Lung (tissue), 12 donors: Measurements from ENCODE around the gene PCSK6. TPM values are rescaled to one million over a fixed set of nuclear protein-coding genes. Genes with fewer than 3 reads are reported as not detected.

Experiments
- ATAC-seq: fragments of 200-7000 bp; cut with Tn5 transposase; one replicate; pipeline ENCODE4 v1.9.1; 2020; ENCODE audit warnings: moderate number of reproducible peaks; ENCODE audit not compliant: insufficient read depth, low FRiP score
- DNase-seq, 3 donors: peaks; one replicate each; pipeline ENCODE4 v3.0.0-alpha.2; 2013 to 2017
- H3K27ac ChIP-seq, 2 donors: one replicate each; pipeline ENCODE4 v1.5.1; 2013; ENCODE audit warnings: mild to moderate bottlenecking in 2 of 2, moderate library complexity in 2 of 2, control low read depth in 1 of 2, inconsistent platforms in 1 of 2, low read depth in 1 of 2, low read length in 1 of 2
- H3K27me3 ChIP-seq, 3 donors: one replicate each; pipeline ENCODE4 v1.5.1; 2013; ENCODE audit warnings: low read length in 2 of 3; ENCODE audit not compliant: control insufficient read depth in 3 of 3, insufficient read depth in 3 of 3
- H3K36me3 ChIP-seq, 4 donors: one replicate each; pipeline ENCODE4 v1.5.1; 2013; ENCODE audit warnings: low read length in 4 of 4, mild to moderate bottlenecking in 1 of 4, moderate library complexity in 1 of 4; ENCODE audit not compliant: control insufficient read depth in 4 of 4, insufficient read depth in 4 of 4
- H3K4me1 ChIP-seq, 5 donors: one replicate each; pipeline ENCODE4 v1.5.1; 2013; ENCODE audit warnings: low read length in 5 of 5, mild to moderate bottlenecking in 2 of 5, moderate library complexity in 1 of 5; ENCODE audit not compliant: control insufficient read depth in 5 of 5, insufficient read depth in 5 of 5
- H3K4me3 ChIP-seq: one replicate; pipeline ENCODE4 v1.5.1; 2013; ENCODE audit warnings: mild to moderate bottlenecking, control low read depth, moderate library complexity
- H3K9ac ChIP-seq, 2 donors: one replicate each; pipeline ENCODE4 v1.5.1; 2013; ENCODE audit warnings: low read length in 2 of 2, control low read depth in 1 of 2; ENCODE audit not compliant: insufficient read depth in 1 of 2
- H3K9me3 ChIP-seq, 4 donors: one replicate each; pipeline ENCODE4 v1.5.1; 2013; ENCODE audit warnings: low read length in 3 of 4, mild to moderate bottlenecking in 1 of 4, moderate library complexity in 1 of 4; ENCODE audit not compliant: control insufficient read depth in 4 of 4, insufficient read depth in 3 of 4
- WGBS, 2 donors: extraction: QIAGEN DNeasy Blood & Tissue Kit; methylation state at CpG; one replicate each; pipeline ENCODE4 v1.1.7; 2013; 5-methylcytosine and 5-hydroxymethylcytosine counted together
- polyA plus RNA-seq, 2 donors: library from polyadenylated mRNA; stranded (reverse); fragments of 200-250 nt; gene quantifications; one replicate each; pipeline ENCODE4 v1.2.1, GENCODE V29; 2013
- total RNA-seq, 2 donors: library from RNA; depleted of rRNA in 1 of 2; stranded (reverse); fragments of >200 nt in 1 of 2; gene quantifications; one replicate each; pipeline ENCODE4 v1.2.1, GENCODE V29; 2014 to 2021
- TF ChIP-seq, protein P1 (sequence below): IDR thresholded peaks from 2 replicates; pipeline ENCODE4 v1.5.1; 2012; ENCODE audit warnings: mild to moderate bottlenecking; ENCODE audit errors: control extremely low read depth, extremely low read depth
- donor health status: control.
- donor health status: control.
- donor health status: Bipolar disorder and iron deficiency.
- donor health status: healthy.
- donor health status: DM: yes; HTN: yes; CAD: no.

The PCSK6 gene
- total and polyA plus RNA-seq, 4 donors, result 4.6 to 41.0 (median 8.4) TPM

DNA sequence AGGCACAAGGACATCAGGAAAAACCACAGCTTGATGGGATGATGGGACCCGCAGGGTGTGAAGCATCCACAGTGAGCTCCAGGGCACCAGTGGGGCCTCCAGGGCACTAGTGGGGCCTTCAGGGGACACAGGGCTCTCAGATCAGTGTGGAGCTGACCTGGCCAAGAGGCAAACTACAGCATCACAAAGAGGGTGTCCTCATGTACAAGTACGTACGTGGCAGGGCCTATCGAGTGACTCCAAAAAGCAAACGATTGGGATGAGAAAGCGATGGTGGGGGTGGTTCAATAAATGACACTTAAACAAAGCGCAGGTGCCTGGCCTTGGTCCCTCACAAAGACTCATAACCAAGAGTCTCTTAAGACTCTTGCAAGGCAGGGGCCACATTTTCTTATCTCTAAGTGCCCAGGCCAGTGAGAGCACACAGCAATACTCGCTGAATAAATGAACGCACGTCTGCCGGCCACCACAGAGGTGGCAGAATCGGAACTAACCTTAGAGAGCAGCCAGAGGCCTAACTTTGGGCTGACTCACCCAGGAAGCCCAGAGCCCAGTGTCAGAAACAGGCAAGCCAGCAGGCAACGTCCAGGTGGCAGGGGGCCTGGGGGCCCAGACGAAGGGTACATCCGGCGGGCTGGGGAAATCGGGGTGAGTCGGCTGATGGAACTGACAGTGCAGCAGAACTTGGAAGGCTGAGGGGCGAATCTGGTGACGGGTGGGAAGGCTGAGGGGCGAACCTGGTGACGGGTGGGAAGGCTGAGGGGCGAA, 8.7 kb downstream of the PCSK6 start:
- H3K4me1 ChIP-seq, result no peaks in the 10 kb centered on the region
- H3K27me3 ChIP-seq, result peaks cover 0 to 2% (median 0%) of the 10 kb centered on the region in 3 donors
- TF ChIP-seq, protein P1, sequence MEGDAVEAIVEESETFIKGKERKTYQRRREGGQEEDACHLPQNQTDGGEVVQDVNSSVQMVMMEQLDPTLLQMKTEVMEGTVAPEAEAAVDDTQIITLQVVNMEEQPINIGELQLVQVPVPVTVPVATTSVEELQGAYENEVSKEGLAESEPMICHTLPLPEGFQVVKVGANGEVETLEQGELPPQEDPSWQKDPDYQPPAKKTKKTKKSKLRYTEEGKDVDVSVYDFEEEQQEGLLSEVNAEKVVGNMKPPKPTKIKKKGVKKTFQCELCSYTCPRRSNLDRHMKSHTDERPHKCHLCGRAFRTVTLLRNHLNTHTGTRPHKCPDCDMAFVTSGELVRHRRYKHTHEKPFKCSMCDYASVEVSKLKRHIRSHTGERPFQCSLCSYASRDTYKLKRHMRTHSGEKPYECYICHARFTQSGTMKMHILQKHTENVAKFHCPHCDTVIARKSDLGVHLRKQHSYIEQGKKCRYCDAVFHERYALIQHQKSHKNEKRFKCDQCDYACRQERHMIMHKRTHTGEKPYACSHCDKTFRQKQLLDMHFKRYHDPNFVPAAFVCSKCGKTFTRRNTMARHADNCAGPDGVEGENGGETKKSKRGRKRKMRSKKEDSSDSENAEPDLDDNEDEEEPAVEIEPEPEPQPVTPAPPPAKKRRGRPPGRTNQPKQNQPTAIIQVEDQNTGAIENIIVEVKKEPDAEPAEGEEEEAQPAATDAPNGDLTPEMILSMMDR, result no peak
- DNase-seq, result no peak
- 76 to 85% methylated on average over 23 of the region's 23 CpGs for WGBS, 2 donors
- H3K9ac ChIP-seq, result no peak overlapping the region
- no peak for ATAC-seq
- no peaks in the 10 kb centered on the region for H3K36me3 ChIP-seq
- no peaks in the 10 kb centered on the region for H3K9me3 ChIP-seq
- H3K27ac ChIP-seq, result no peak overlapping the region
- no peak overlapping the region for H3K4me3 ChIP-seq

DNA sequence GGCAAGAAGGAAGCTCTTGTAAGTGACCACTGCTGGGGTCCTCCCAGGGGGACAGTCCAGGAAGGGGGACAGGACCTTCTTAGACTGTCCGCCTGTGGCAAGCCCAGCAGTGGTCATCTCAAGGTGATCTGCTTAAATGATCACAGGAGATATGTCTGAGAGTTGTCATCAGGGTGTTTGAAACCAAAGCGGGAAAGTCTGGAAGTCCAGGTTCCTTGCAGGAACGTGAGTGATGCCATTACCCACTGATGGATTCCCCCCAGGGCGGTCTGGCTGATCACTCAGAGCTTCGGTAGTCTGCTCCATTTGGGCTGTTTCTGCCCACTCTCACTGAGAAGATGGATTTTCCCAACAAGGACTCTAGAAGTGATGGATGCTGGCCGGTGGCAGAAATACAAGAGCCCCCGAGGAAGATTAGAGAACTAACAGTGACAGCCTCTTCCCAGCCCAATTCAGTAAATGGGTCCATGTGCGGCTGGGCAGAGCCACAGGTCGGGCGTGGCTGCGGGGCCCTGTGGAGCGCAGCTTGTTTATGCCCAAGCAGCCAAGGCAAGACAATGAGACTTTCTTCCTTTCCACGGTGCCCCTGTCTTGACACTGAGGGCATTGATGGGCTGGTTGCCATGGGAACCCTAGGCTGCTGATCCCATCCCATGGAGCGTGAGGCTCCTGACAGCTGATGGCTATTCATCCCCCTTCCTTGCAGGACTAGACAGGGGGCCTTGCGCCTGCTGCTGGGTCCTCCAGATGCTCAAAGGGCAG, 9.5 kb downstream of the PCSK6 start:
- WGBS, 2 donors, result 91 to 92% methylated on average over 15 of the region's 15 CpGs
- Histone ChIP-seq H3K27me3 (peaks cover 0 to 2% (median 0%) of the 10 kb centered on the region in 3 donors), H3K36me3 (no peaks in the 10 kb centered on the region), H3K27ac (no peak overlapping the region), H3K9ac (no peak overlapping the region), H3K4me1 (no peaks in the 10 kb centered on the region), H3K9me3 (no peaks in the 10 kb centered on the region), H3K4me3 (no peak overlapping the region)
- ATAC-seq, result no peak
- no peak for DNase-seq
- TF ChIP-seq, protein P1, result no peak

DNA sequence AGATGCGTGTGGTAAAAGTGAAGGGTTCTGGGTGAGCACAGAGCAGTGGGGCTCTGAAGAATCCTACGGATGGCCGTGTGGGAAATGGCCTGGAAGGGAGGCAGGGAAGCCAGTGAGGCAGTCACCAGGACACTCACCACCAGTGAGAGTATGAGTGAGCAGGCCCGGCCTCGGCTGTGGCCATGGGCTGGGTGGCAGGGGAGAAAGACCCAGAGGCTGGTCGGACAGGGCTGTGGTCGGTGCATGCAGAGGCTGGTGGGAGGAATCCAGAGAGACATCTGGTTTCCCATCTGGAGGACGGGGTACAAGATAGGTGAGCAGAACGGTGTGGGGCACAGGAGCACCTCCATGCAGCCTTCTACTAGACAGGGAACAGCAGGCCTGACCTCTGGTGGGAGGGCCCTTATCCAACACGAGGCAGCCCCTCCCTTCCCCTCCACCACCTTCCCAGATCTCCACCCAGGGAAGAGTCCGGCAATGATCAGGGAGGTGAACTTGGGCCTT, 10.1 kb downstream of the PCSK6 start:
- Histone ChIP-seq H3K27ac (no peak overlapping the region), H3K4me1 (no peaks in the 10 kb centered on the region), H3K4me3 (no peak overlapping the region), H3K27me3 (peaks cover 0 to 2% (median 0%) of the 10 kb centered on the region in 3 donors), H3K36me3 (no peaks in the 10 kb centered on the region), H3K9me3 (no peaks in the 10 kb centered on the region), H3K9ac (no peak overlapping the region)
- WGBS, 2 donors, result 91 to 92% methylated on average over 11 of the region's 11 CpGs
- TF ChIP-seq, protein P1, result no peak
- DNase-seq (no peak), ATAC-seq (no peak)
